ENCODE measurements around the gene GNAL. TPM values are rescaled to one million over a fixed set of nuclear protein-coding genes. Genes with fewer than 3 reads are reported as not detected.

GNAL gene
- total RNA-seq, 4 donors from 2014 or later = 4.4 to 35.4 (median 9.1) TPM

DNA sequence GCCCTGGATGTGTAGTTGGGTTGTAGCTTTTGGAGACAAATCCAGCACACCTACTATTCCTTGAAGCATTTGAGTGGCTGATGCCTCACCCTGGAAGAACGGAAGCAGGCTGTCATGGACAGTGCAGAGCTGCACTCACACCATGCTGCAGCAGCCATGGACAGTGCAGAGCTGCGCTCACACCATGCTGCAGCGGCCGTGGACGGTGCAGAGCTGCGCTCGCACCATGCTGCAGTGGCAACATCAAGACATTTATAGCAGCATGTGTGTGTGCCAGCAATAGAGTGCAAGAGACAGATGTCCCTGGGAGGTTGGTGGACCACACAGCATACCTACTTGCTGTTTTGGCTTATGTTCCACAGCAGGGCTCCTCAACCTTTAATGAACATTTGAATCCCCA, 30.6 kb downstream of the GNAL start:
- in situ Hi-C loops (cut with MboI; ENCODE audit: low sequenced_read_pairs in 4 of 4) (no loop called here), intact Hi-C loops (cut with DNase I; ENCODE audit: low total_unique reads) (no loop called here)
- TF ChIP-seq, protein P1, sequence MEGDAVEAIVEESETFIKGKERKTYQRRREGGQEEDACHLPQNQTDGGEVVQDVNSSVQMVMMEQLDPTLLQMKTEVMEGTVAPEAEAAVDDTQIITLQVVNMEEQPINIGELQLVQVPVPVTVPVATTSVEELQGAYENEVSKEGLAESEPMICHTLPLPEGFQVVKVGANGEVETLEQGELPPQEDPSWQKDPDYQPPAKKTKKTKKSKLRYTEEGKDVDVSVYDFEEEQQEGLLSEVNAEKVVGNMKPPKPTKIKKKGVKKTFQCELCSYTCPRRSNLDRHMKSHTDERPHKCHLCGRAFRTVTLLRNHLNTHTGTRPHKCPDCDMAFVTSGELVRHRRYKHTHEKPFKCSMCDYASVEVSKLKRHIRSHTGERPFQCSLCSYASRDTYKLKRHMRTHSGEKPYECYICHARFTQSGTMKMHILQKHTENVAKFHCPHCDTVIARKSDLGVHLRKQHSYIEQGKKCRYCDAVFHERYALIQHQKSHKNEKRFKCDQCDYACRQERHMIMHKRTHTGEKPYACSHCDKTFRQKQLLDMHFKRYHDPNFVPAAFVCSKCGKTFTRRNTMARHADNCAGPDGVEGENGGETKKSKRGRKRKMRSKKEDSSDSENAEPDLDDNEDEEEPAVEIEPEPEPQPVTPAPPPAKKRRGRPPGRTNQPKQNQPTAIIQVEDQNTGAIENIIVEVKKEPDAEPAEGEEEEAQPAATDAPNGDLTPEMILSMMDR (IDR thresholded peaks at IDR 0.05 in 4 of 5, conservative IDR thresholded peaks at IDR 0.05 in 1 of 5) = no peak
- TF ChIP-seq POLR2A (IDR thresholded peaks at IDR 0.05) = no peak
- Histone ChIP-seq H3K9me3 (no peaks in the 10 kb centered on the region), H3K27ac (no peak overlapping the region), H3K27me3 (no peaks in the 10 kb centered on the region), H3K36me3 (no peaks in the 10 kb centered on the region), H3K4me1 (no peaks in the 10 kb centered on the region), H3K4me3 (no peak overlapping the region)
- ATAC-seq (no peak), DNase-seq (no peak)

DNA sequence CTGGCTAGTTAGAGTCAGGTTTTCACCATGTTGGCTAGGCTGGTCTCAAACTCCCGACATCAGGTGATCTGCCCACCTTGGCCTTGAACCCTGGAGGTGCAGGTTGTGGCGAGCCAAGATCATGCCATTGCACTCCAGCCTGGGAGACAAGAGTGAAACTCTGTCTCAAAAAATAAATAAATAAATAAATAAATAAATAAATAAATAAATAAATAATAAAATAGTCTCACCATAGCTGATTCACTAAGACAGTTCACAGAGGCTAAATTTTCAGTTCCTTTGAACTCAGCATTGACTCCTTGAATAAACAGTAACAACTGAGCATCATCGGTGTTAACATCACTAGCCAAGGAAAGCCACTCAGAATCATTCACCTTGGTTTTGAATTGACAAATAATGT, 32.7 kb downstream of the GNAL start:
- intact Hi-C loops (cut with DNase I; ENCODE audit: low total_unique reads) (no loop called here), in situ Hi-C loops (cut with MboI; ENCODE audit: low sequenced_read_pairs in 4 of 4) (no loop called here)
- Histone ChIP-seq H3K4me3 (no peak overlapping the region), H3K27me3 (no peaks in the 10 kb centered on the region), H3K9me3 (no peaks in the 10 kb centered on the region), H3K27ac (no peak overlapping the region), H3K4me1 (no peaks in the 10 kb centered on the region), H3K36me3 (no peaks in the 10 kb centered on the region)
- no peak for DNase-seq
- ATAC-seq = no peak
- TF ChIP-seq, protein P1 (IDR thresholded peaks at IDR 0.05 in 4 of 5, conservative IDR thresholded peaks at IDR 0.05 in 1 of 5) = no peak

DNA sequence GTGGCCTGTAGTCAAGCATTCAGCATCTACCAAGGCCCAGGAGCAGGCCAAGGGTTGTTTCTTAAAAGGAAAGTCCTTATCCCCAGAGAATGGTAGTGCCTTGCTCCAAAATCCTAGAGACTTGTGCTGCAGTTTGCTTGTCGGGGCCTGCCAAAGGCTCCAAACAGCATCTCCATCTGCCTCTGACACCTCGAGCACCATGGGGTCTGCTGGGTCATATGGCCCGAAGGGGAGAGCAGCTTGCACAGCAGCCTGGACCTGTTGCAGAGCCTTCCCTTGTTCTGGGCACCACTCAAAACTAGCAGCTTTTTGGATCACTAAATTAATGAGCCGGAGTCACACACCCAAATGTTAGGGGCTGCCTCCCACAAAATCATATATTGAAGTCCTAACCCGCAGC, 35.7 kb downstream of the GNAL start:
- Histone ChIP-seq H3K27ac (no peak overlapping the region), H3K9me3 (no peaks in the 10 kb centered on the region), H3K4me3 (no peak overlapping the region), H3K36me3 (no peaks in the 10 kb centered on the region), H3K27me3 (peaks cover 0 to 2% (median 0%) of the 10 kb centered on the region in 3 donors), H3K4me1 (no peaks in the 10 kb centered on the region)
- in situ Hi-C loops (cut with MboI; ENCODE audit: low sequenced_read_pairs in 4 of 4) = loop anchor here in 2 of 4 donors (25.0 kb wide), 2 partner anchors 288 to 313 kb away; no protein-coding TSS in a partner anchor
- intact Hi-C loops (cut with DNase I; ENCODE audit: low total_unique reads) = no loop called here
- ATAC-seq (no peak), DNase-seq (no peak)
- TF ChIP-seq, protein P1 (IDR thresholded peaks at IDR 0.05 in 4 of 5, conservative IDR thresholded peaks at IDR 0.05 in 1 of 5) = no peak
- no peak for TF ChIP-seq POLR2A (IDR thresholded peaks at IDR 0.05)

DNA sequence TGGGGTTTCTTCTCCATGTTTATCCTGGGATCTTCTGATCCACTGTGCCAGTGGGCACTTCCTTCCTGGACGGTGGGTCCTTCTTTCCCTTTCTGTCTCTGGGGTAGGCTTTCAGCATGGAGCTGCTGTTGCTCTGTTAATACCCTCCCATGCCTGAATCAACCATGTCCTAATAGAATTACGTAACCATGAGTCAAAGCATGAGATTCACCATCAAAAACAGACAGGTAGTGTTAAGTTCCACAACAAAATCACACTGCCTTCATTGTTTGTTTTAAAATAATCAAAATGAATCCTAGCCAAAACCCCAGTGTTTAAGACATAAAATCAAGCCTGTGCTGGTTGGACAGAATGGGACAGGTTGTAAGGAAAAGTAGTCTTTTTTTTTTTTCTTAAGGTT, 37.5 kb downstream of the GNAL start:
- DNase-seq (no peak), ATAC-seq (no peak)
- intact Hi-C loops (cut with DNase I; ENCODE audit: low total_unique reads) = no loop called here
- TF ChIP-seq, protein P1 (IDR thresholded peaks at IDR 0.05 in 4 of 5, conservative IDR thresholded peaks at IDR 0.05 in 1 of 5) = no peak
- TF ChIP-seq POLR2A (IDR thresholded peaks at IDR 0.05) = no peak
- H3K4me1 ChIP-seq = no peaks in the 10 kb centered on the region
- no peaks in the 10 kb centered on the region for H3K9me3 ChIP-seq
- no peaks in the 10 kb centered on the region for H3K36me3 ChIP-seq
- H3K27me3 ChIP-seq = peaks cover 0 to 2% (median 0%) of the 10 kb centered on the region in 3 donors
- H3K27ac ChIP-seq = no peak overlapping the region
- no peak overlapping the region for H3K4me3 ChIP-seq
- in situ Hi-C loops (cut with MboI; ENCODE audit: low sequenced_read_pairs in 4 of 4) = loop anchor here in 2 of 4 donors (25.0 kb wide), 2 partner anchors 286 to 311 kb away; no protein-coding TSS in a partner anchor

DNA sequence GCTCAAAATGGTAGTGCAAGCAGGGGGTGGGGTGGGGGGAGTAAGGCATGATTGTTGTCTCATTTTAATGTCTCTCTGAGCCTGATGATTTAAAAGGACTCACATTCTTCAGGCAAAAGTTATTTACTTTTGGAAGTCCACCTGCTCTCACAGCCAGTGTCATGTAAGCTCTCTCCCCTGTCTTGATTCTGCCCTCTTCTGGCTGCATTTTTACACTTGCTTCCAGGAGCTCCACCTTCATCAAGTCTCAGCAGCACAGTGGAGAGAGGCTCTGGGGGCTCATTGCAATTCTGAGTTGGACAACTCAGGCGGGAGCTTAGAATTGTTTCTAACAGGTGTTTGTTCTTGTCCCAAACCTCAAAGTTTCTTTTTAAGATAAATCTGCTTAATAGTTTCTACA, 39.2 kb downstream of the GNAL start:
- in situ Hi-C loops (cut with MboI; ENCODE audit: low sequenced_read_pairs in 4 of 4) = loop anchor here in 2 of 4 donors (25.0 kb wide), 2 partner anchors 284 to 309 kb away; no protein-coding TSS in a partner anchor
- no peak overlapping the region for H3K27ac ChIP-seq
- ATAC-seq = no peak
- TF ChIP-seq POLR2A (IDR thresholded peaks at IDR 0.05) = no peak
- TF ChIP-seq, protein P1 (IDR thresholded peaks at IDR 0.05 in 4 of 5, conservative IDR thresholded peaks at IDR 0.05 in 1 of 5) = no peak
- H3K9me3 ChIP-seq = no peaks in the 10 kb centered on the region
- no peaks in the 10 kb centered on the region for H3K4me1 ChIP-seq
- H3K4me3 ChIP-seq = no peak overlapping the region
- H3K27me3 ChIP-seq = peaks cover 0 to 5% (median 0%) of the 10 kb centered on the region in 3 donors
- intact Hi-C loops (cut with DNase I; ENCODE audit: low total_unique reads) = no loop called here
- DNase-seq = no peak
- no peaks in the 10 kb centered on the region for H3K36me3 ChIP-seq
